NB4 (cell line): ENCODE data around the gene CTDNEP1.

ENCODE experiments used
- DNase-seq: peaks from one replicate; pipeline ENCODE4 v3.0.0; 2010; ENCODE audit warnings: low read depth
- H3K4me3 ChIP-seq: one replicate; pipeline ENCODE4 v1.5.1; 2011; ENCODE audit warnings: mild to moderate bottlenecking, low read depth, low read length, moderate library complexity
- CTCF ChIP-seq: IDR thresholded peaks from one replicate; pipeline ENCODE4 v1.5.1; 2012; ENCODE audit warnings: low read depth, low read length
- MAX ChIP-seq: IDR thresholded peaks from 2 replicates; pipeline ENCODE4 v1.6.1; 2011; ENCODE audit warnings: low read depth, low read length
- MYC ChIP-seq: IDR thresholded peaks from 2 replicates; pipeline ENCODE4 v1.6.1; 2011; ENCODE audit warnings: low read depth, low read length
- POLR2A ChIP-seq: IDR thresholded peaks from 2 replicates; pipeline ENCODE4 v1.6.1; 2011; ENCODE audit warnings: mild to moderate bottlenecking; ENCODE audit not compliant: insufficient read length; ENCODE audit errors: extremely low read depth

The CTDNEP1 gene

GRCh38 chr17:7223375-7223774 lies 28.2 kb downstream of the CTDNEP1 start:
- H3K4me3 ChIP-seq: no peak overlapping the region
- TF ChIP-seq MYC: no peak
- no peak for DNase-seq

- no peak for DNase-seq
- TF ChIP-seq POLR2A (no peak), MAX (no peak), CTCF (no peak), MYC (no peak)
- no peak overlapping the region for H3K4me3 ChIP-seq
These were observed 28.6 kb downstream of the CTDNEP1 start for GRCh38 chr17:7222972-7223292.

- TF ChIP-seq CTCF: no peak
- DNase-seq: peak; percentile 9
- H3K4me3 ChIP-seq: no peak overlapping the region
These were observed 29.2 kb downstream of the CTDNEP1 start for GRCh38 chr17:7222093-7222971.

- H3K4me3 ChIP-seq: peak overlapping the region; percentile 79
- TF ChIP-seq MAX (no peak), CTCF (no peak), POLR2A (no peak), MYC (no peak)
- peak; percentile 10 for DNase-seq
These were observed 30.0 kb downstream of the CTDNEP1 start for GRCh38 chr17:7221278-7222092.

- TF ChIP-seq CTCF (peak; percentile 47), MAX (no peak)
- peak overlapping the region; percentile 79 for H3K4me3 ChIP-seq
- peak; percentile 77 for DNase-seq
These were observed 30.8 kb downstream of the CTDNEP1 start for GRCh38 chr17:7220593-7221277.

- DNase-seq: peak; percentile 85
- TF ChIP-seq MYC (0 out of 2 replicates have a peak, but pooled peaks have one; percentile 15), POLR2A (peak; percentile 50), CTCF (no peak), MAX (peak; percentile 42)
- peak within 1 kb of the TSS; percentile 79 for H3K4me3 ChIP-seq
These were observed 31.5 kb downstream of the CTDNEP1 start, which contains the start of the genes ACADVL and DLG4 for GRCh38 chr17:7219812-7220592. TSS of gene ACADVL (plus strand) at chr17:7219938. CDS start at chr17:7219985, 47 bp downstream. TSS of gene DLG4 (minus strand) at chr17:7219836.
